ENCODE measurements around the gene SH2D5.

Gene SH2D5

DNA sequence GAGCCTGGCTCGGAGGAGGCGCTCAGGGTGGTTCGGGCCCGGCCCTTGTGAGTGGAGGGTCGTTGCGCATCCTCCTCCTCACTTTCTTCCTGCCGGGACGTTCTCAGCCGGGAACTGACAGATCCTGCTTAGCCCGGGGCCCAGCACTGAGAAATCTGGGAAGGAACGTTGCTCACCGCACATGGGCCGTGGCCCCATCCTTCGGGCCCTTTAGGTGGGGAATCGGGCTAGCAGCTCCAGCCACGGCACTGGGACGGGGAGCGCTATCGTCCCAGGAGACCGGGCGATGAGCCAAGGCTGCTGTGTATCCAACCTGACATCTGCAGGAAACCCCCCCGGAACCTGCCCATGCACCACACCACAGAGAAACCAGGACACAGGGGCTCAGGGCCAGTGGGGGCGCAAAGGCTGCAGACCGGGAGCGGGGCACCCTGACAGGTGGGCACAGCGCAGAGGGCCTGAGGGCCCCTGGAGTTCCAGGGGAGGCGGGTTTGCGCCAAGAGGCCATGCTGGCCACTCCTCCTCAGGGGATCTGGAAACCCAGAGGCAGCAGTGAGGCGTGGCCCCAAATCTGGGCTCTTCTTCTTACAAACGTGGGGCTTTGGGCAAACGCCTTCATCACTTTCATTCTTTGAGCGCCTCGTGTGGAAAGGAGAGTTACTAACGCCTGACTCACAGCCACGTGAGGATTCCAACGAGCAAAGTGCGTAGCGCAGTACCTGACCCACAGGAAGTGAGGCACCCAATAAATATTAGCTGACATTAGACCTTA is at the start of gene SH2D5:
Gene SH2D5 (minus strand): TSS at position 116 of the 772 bp plus-strand sequence. CDS start 4,659 bp downstream, outside the sequence.
- DNase-seq, result peak; percentile 62

GRCh38 chr1:20775700-20776099 is 43.2 kb upstream of the SH2D5 start:
- no peak for DNase-seq

DNA sequence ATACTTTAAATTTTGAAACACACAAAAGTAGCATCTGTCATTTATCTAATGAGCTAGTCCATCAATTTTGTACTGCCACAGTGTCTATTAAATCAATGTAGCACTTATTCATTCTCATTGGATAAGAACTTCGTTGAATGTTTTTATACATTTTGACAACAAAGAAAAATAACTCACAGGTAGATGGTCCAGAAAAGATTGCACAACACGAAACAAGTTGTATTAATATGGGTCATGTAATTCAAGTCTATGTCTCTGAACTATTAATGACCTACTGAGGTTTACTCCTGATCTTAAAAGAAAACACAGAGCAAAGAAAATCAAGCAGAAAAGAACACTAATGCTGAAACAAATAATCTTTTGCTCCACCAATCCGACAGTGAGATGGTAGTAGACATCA is 39.3 kb upstream of the SH2D5 start:
- no peak for DNase-seq

DNA sequence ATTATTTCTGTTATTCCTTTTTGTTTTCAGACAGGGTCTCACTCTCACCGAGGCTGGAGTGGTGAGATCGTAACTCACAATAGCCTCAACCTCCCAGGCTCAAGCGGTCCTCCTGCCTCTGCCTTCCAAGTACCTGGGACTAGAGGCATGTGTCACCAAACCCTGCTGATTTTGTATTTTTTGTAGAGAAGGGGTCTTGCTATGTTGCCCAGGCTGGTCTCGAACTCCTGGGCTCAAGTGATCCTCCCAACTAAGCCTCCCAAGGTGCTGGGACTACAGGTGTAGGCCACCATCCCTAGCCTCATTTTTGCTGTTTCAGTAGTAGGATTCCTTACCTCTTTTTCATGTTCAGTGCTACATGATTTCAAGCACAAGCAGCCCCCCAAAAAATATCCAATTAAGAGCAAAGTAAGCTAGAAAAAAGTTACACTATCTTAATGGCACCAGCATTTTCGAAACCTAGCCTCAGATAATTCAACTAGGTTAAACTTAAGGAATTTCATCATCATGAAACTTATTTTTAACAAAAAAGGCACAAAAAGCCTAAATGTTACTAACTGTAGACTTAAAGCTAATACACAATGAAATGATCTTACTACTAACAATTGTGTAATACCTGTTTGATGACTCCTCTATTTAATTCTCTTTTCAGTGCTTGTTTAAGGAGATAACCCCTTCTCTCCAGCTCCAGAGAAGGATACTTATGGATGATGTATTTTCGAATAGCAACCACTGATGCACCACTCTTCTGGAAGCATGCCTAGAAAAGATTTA is 38.0 kb upstream of the SH2D5 start:
- no peak for DNase-seq

DNA sequence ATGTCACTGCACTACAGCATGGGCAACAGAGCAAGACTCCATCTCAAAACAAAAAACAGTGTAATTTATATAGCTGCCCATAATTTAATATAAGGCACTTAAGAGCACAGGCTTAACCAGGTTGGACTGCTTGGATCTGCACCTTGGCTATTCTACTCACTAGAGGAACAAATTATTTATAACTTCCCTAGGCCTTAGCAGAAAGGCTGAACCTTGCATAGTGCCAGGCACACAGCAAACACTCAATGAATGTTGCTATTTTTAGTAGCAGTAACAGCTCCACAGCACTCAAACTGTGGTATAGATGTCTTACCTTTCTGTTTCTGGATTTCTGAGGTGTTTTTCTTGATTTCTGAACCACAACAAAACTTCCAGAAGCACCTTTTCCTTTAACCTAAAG is 34.8 kb upstream of the SH2D5 start:
- DNase-seq, result no peak

- no peak for DNase-seq
Observed at GRCh38 chr1:20763417-20763816, 30.9 kb upstream of the SH2D5 start.

GRCh38 chr1:20760322-20760721 is 27.8 kb upstream of the SH2D5 start:
- DNase-seq, result no peak

DNA sequence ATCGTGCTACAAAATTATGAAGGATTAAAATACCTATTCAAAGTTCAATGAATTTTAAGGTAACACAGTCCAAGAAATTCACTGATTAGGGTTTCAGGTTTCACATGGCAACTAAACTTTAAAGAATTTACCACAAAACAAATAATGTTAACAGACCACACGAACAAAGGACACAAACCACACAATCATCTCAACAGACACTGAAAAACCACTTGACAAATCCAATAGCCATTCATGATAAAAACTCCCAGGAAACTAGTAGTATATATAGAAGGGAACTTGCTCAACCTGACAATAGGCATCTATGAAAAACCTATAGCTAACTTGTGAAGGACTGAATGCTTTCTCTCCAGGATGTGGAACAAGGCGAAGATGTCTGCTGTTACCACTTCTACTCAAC is 21.1 kb upstream of the SH2D5 start:
- no peak for DNase-seq

DNA sequence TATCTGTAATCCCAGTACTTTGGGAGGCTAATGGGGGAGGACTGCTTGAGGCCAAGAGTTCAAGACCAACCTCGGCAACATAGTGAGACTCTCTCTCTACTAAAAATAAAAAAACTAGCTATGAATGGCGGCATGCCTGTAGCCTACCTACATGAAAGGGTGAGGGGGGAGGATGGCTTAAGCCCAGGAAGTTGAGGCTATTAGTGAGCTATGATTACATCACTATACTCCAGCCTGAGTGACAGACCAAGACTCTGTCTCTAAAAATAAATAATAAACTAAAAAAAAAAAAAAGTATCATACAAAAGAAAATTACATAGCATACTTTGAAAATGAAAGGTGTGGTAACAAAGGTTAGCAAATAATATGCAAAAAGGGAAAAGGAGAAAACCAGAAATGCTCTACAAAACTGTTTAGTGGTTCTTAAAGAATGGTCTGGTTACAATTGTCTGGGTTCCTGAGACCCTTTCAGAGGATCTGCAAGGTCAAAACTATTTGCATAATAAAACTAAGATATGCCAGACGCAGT is 19.0 kb upstream of the SH2D5 start:
- no peak for DNase-seq

DNA sequence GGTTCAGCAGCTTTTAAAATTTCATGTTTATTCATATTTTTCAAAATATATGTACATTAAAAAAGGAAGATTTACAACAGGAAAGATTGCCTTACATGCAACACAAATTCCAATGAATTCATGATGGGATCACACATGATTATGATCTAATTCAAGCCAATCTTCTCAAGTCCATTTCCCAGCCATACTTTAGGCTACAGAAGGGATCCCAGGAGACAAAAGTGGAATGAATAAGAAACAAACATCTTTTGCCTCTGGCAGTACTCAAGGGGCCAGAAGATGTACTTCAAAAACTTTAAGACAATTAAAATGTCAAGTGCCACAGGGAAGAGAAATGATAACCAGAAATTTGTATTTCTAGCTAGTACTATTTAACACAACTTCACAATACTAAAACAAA is 10.2 kb upstream of the SH2D5 start:
- no peak for DNase-seq

GRCh38 chr1:20740781-20741180 is 8.3 kb upstream of the SH2D5 start:
- DNase-seq, result no peak

- no peak for DNase-seq
Observed at GRCh38 chr1:20739225-20739624, 6.7 kb upstream of the SH2D5 start.

GRCh38 chr1:20735581-20736111 is 3.1 kb upstream of the SH2D5 start:
- DNase-seq, result no peak

GRCh38 chr1:20733360-20733975 is 965 bp upstream of the SH2D5 start:
- DNase-seq, result no peak

GRCh38 chr1:20732071-20732587 is 374 bp downstream of the SH2D5 start:
- DNase-seq, result peak; percentile 65

DNA sequence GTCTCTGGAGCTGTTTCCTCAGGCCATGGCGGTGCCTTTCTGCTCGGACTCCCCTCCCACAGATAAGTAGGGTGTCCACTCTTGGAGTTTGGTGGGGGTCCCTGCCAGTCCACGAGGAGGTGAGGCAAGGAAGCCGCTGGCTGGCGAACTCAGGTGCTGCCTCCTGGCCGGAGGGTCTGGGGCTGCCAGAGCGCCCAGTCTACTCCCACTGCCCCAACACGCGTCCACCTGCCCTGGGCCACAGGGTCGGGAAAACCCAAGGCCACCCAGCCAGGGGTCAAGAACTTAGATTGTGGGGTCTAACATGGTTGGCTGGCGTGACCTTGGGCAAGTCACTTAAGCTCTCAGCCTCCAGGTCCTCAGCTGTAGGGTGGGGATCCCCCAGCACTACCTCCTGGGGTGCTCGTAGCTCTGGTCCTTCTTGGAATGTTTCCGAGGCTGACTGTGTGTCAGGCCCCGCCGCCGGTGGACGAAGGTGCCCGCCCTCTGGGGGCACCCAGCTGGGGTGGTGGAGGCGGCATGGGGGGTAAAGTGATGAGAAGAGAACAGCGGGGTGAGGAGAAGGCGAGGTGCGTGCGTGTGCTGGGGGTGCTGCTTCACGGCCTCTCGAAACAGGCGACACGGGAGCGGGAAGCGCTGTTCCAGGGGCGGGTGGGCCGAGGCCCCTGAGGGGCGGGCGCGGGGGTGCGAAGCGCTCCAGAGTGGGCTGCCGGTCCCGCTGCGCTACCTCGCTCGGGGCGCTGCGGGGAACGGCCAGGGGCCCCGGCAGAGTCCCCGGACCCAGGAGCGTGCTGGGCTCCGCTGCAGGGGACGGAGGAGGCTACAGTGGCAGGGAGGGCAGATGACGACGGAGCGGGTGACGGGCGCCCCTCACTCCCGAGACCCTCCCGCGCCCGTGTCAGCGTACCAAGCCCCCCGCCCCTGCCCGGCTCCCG is 1.2 kb downstream of the SH2D5 start:
- DNase-seq, result peak; percentile 12

GRCh38 chr1:20730690-20731056 is 1.8 kb downstream of the SH2D5 start:
- DNase-seq, result no peak

DNA sequence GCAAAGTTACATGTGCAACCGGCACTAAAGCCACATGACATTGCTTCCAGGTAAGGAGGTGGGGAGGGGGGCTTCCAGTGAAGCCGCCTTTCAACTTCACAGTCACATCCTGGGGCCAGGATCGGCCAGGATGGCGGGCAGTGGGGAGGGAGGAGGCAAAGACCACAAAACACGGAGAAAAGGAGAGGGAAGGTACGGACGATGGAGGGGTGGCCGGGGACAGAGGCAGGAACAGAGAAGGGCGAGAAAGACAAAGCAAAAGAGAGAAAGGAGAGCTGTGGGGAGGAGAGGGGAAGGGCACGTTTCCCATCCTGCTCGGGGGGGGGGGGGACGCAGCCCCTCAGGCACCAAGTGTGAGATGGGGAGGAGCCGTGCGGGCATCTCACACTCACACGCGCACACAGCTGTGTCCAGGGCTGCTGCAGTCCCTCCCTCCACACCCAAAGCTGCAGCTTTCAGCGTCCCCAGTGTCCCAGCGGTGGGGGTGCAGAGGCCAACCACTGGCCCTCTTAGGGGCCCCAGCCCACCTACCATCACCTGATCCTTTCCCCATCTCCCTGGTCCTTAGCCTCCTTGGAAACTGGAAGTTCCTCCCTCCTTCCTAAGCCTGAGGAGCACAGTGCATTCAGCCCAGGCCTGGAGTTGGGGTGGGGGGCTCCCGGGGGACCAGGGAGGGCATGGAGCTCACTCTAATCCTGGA is 2.4 kb downstream of the SH2D5 start:
- DNase-seq, result no peak

GRCh38 chr1:20729155-20729931 is 3.2 kb downstream of the SH2D5 start:
- no peak for DNase-seq

DNA sequence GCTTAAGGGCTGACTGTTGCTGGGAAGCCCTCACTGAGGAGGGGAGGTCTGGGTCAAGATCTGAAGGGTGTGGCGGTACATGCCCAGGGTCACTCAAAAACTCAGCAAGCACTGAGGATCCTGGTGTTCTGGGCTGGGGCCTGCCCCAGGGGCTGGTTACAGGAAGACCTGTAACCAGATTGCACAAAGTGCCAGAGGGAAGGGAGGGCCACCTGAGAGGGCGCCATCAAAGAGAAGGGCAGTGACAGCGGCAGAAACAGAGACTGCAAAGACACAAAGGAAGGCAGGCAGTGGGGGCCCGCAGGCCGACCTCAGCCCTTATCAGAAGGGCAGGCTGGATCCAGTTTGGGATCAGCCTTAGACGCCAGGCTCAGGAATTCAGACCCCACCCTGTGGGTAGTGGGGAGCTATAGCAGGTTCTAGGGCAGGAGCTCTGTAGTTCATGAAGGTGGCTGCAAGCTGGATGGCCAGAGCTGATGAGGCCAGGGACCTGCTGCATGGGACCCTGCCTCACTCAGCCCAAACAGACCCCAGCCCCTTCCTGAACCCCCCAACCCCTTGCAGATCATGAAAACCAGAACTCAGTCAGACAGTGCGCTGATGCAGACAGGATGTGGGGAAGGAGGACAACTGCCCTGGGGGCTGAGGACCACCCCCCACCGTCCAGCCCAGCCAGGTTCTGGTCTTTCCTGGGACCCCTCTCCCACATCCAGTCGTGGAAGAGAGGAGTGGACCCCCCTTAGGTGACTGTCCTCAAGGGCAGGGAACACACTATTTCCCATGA is 3.9 kb downstream of the SH2D5 start:
- DNase-seq, result no peak
